Endothelial cell (in vitro differentiated cells): ENCODE data around the gene FKBP10. TPM values are rescaled to one million over a fixed set of nuclear protein-coding genes. Genes with fewer than 3 reads are reported as not detected.
A peak's percentile ranks its signal among the peaks of the same experiment; 100 is the strongest.
"Not testable (repeated sequence)": the region's sequence is repeated elsewhere in the genome, so short reads cannot be mapped to it uniquely, and the experiment has no call there.

Experiments used
- DNase-seq: peaks from one replicate; pipeline ENCODE4 v3.0.0; 2021; ENCODE audit warnings: low spot score
- H3K27ac Mint-ChIP-seq: one replicate; pipeline ENCODE4 v1.8.0; 2021; ENCODE audit warnings: mixed read lengths, inconsistent platforms; ENCODE audit not compliant: unreplicated experiment
- H3K27me3 Mint-ChIP-seq: one replicate; pipeline ENCODE4 v1.8.0; 2021; ENCODE audit warnings: mild to moderate bottlenecking, moderate library complexity, mixed read lengths, inconsistent platforms; ENCODE audit not compliant: unreplicated experiment
- H3K36me3 Mint-ChIP-seq: one replicate; pipeline ENCODE4 v1.8.0; 2021; ENCODE audit warnings: mild to moderate bottlenecking, low read depth, mixed read lengths, inconsistent platforms; ENCODE audit not compliant: unreplicated experiment
- H3K4me1 Mint-ChIP-seq: one replicate; pipeline ENCODE4 v1.8.0; 2021; ENCODE audit warnings: mild to moderate bottlenecking, mixed read lengths, inconsistent platforms; ENCODE audit not compliant: unreplicated experiment
- H3K4me3 Mint-ChIP-seq: one replicate; pipeline ENCODE4 v1.8.0; 2021; ENCODE audit warnings: mild to moderate bottlenecking, mixed read lengths, inconsistent platforms; ENCODE audit not compliant: unreplicated experiment
- H3K9me3 Mint-ChIP-seq: one replicate; pipeline ENCODE4 v1.8.0; 2021; ENCODE audit warnings: mixed read lengths, inconsistent platforms; ENCODE audit not compliant: unreplicated experiment
- CTCF ChIP-seq: fragments of 200-600 bp; sonication (generic); IDR thresholded peaks from one replicate; pipeline ENCODE4 v1.5.0; 2021; ENCODE audit warnings: antibody characterized with exemption; ENCODE audit not compliant: unreplicated experiment
- total RNA-seq: library from RNA; stranded (reverse); fragmentation: NEBNext Ultra II Directional; extraction: Animal tissue kit (Norgen Biotek cat#: 25700); gene quantifications from one replicate; pipeline ENCODE4 v1.2.1, GENCODE V29; 2021; ENCODE audit not compliant: unreplicated experiment

The FKBP10 gene
- total RNA-seq, 1 donor from 2014 or later, result 167 TPM

DNA sequence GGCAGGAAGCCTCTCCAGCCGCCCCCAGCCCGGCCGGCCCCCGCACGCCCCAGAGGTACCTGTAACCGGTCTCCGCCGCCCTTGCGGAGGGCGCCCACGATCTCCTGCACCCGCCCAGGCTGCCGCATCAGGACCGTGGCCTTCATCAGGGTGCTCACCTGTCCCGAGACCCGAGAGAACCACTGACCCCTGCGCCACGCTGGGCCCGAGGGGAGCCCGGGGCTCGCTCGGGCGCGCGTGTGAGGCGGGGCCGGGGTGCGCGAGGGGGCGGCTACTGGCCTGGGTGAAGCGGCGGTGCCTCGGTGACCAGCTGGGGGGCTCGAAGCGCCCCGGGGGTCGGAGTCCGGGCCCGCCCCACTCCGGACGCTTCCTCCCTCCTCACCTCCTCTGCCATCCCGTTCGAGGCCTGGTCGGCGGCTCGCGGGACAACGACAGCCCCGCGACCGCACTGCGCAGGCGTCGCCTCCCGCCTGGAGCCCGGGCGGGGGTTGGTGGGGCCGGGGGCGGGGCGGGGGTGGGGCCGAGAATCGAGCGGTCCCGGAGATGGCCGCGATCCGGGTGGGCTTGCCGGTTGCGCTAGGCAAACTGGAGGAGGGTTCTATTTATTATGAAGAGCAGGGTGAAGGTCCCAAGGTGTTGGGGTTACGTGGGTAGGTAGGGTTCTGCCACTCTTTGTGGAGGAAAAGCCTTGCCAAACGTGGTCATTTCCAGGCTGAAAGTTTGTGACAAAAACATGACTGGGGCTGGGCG, 23.2 kb downstream of the FKBP10 start, which contains the start of gene NT5C3B:
NT5C3B (minus strand) TSS at position 433 of the 750 bp plus-strand sequence; CDS start at position 394, 39 bp downstream.
- Mint-ChIP-seq H3K27ac (no peak within 1 kb of the TSS), H3K4me1 (no peaks in the 10 kb centered on the region), H3K4me3 (peak within 1 kb of the TSS; percentile 92), H3K27me3 (peaks cover 2% of the 10 kb centered on the region), H3K36me3 (peaks cover 7% of the 10 kb centered on the region), H3K9me3 (no peaks in the 10 kb centered on the region)
- peak; percentile 64 for DNase-seq
- TF ChIP-seq CTCF, result no peak

GRCh38 chr17:41836550-41837196, 23.9 kb downstream of the FKBP10 start:
- Mint-ChIP-seq H3K4me3 (peak overlapping the region; percentile 90), H3K9me3 (no peaks in the 10 kb centered on the region), H3K4me1 (no peaks in the 10 kb centered on the region), H3K27ac (no peak overlapping the region), H3K27me3 (peaks cover 2% of the 10 kb centered on the region), H3K36me3 (peaks cover 3% of the 10 kb centered on the region)
- DNase-seq, result no peak
- no peak for TF ChIP-seq CTCF

- DNase-seq, result no peak
- Mint-ChIP-seq H3K27me3 (peaks cover 2% of the 10 kb centered on the region), H3K27ac (no peak within 1 kb of the TSS), H3K36me3 (peaks cover under 1% of the 10 kb centered on the region), H3K4me1 (no peaks in the 10 kb centered on the region), H3K9me3 (no peaks in the 10 kb centered on the region), H3K4me3 (no peak within 1 kb of the TSS)
- no peak for TF ChIP-seq CTCF
Measured at GRCh38 chr17:41837761-41838538, 25.1 kb downstream of the FKBP10 start, which contains the start of gene KLHL10. Gene KLHL10, plus strand, starts transcription at chr17:41837825. Its CDS starts 108 bp downstream, at chr17:41837933.

DNA sequence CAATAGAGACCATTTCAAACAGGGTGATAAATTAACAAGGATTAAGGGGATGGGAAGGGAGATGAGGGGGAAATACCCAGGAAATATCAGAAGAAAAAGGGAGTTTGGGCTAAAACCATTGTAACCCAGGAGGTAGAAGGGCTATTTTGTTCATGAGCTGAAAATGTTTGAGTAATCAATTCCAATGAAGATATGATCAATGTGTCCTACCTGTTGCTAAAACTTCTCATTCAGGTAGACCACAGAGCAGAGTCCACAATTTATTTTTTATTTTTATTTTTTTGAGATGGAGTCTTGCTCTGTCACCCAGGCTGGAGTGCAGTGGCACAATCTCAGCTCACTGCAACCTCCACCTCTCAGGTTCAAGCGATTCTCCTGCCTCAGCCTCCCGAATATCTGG, 26.6 kb downstream of the FKBP10 start:
- not testable (repeated sequence) for H3K4me3 Mint-ChIP-seq, H3K27ac Mint-ChIP-seq, DNase-seq, H3K27me3 Mint-ChIP-seq, H3K4me1 Mint-ChIP-seq, H3K9me3 Mint-ChIP-seq, H3K36me3 Mint-ChIP-seq

GRCh38 chr17:41840781-41841180, 28.0 kb downstream of the FKBP10 start:
- H3K27me3 Mint-ChIP-seq, H3K4me1 Mint-ChIP-seq, H3K36me3 Mint-ChIP-seq, H3K9me3 Mint-ChIP-seq, H3K27ac Mint-ChIP-seq, H3K4me3 Mint-ChIP-seq, DNase-seq: not testable (repeated sequence)
